ENCODE results near the gene AOPEP.

- TF ChIP-seq POLR2AphosphoS5 (IDR thresholded peaks at IDR 0.05) (no peak), EP300 (IDR thresholded peaks at IDR 0.05) (no peak)
Observed at GRCh38 chr9:94950040-94950578, 223.6 kb downstream of the AOPEP start.

Measured in sigmoid colon (tissue), 4 donors.